ENCODE data around the gene BCL2L13. TPM values are rescaled to one million over a fixed set of nuclear protein-coding genes. Genes with fewer than 3 reads are reported as not detected.

BCL2L13 gene, protein sequence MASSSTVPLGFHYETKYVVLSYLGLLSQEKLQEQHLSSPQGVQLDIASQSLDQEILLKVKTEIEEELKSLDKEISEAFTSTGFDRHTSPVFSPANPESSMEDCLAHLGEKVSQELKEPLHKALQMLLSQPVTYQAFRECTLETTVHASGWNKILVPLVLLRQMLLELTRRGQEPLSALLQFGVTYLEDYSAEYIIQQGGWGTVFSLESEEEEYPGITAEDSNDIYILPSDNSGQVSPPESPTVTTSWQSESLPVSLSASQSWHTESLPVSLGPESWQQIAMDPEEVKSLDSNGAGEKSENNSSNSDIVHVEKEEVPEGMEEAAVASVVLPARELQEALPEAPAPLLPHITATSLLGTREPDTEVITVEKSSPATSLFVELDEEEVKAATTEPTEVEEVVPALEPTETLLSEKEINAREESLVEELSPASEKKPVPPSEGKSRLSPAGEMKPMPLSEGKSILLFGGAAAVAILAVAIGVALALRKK
- 100 to 1,000 TPM in 3 of 4 donors, 10 to 100 TPM in 1; 65.9 to 205 (median 143) TPM for total RNA-seq

DNA sequence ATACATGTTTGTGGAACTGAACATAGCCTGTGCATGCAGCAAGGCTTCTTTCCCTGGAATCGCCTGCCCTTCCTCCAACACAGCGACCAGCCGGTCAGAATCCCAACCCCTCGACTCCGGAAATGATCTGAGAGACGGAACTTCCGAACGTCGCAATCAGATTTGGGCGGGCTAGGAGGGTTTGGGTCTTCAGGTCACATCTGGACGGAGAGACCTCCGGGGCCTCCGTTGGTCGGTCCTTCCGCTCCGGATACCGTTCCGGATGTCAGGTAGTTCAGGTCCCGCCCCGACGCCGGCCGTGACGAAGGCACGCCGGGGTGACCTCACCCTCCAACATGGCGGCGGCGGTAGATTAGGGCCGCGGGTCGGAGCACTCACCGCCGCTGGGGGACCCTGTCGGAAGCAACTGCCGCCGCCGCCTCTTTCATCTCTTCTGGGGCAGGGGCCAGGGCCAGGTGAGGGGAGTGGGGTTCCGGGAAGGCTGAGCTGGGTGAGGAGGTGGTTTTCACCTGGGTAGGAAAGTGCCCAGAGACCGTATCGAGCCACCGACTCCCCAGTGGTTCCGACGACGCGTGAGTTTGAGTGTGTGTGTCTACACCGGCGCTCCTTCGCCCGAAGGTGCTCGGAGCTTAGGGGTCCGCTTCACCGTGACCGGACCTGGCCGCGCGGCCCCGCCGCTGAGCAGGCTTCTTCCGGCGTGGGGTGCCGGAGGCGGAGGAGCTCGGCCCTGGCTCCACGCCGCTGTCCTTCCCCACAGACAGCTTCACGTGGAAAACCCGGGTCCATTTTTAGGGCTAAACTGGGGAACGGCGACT is at the start of gene BCL2L13:
Gene BCL2L13 (plus strand): TSS at position 326 of the 815 bp plus-strand sequence. CDS start 16,955 bp downstream, outside the sequence.
- TF ChIP-seq, protein P1, sequence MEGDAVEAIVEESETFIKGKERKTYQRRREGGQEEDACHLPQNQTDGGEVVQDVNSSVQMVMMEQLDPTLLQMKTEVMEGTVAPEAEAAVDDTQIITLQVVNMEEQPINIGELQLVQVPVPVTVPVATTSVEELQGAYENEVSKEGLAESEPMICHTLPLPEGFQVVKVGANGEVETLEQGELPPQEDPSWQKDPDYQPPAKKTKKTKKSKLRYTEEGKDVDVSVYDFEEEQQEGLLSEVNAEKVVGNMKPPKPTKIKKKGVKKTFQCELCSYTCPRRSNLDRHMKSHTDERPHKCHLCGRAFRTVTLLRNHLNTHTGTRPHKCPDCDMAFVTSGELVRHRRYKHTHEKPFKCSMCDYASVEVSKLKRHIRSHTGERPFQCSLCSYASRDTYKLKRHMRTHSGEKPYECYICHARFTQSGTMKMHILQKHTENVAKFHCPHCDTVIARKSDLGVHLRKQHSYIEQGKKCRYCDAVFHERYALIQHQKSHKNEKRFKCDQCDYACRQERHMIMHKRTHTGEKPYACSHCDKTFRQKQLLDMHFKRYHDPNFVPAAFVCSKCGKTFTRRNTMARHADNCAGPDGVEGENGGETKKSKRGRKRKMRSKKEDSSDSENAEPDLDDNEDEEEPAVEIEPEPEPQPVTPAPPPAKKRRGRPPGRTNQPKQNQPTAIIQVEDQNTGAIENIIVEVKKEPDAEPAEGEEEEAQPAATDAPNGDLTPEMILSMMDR (IDR thresholded peaks at IDR 0.05; ENCODE audit: low read depth): no peak

- TF ChIP-seq, protein P1 (IDR thresholded peaks at IDR 0.05; ENCODE audit: low read depth): no peak
These were observed 48.7 kb upstream of the BCL2L13 start for GRCh38 chr22:17589810-17590375.

DNA sequence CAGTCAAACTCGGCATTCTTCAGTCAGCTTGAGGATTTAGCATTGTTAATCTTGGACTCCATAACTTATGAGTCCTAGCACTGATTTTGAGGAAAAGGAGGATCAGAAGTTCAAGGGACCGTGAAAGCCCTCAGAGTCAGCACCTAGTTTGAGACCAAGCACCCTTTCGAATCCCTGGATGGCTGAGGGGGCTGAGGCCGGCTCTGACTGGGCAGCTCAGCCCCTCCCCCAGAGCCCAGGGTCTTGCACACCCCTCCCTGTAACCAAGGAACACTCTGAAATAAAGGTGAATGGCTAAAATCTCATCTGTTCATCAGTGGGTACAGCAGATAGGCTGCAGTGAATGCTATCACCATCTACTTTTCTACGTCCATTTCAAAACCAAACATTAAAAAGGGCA is 48.0 kb upstream of the BCL2L13 start:
- TF ChIP-seq, protein P1 (IDR thresholded peaks at IDR 0.05; ENCODE audit: low read depth): no peak

GRCh38 chr22:17592201-17592600 is 46.4 kb upstream of the BCL2L13 start:
- TF ChIP-seq, protein P1 (IDR thresholded peaks at IDR 0.05; ENCODE audit: low read depth): no peak

DNA sequence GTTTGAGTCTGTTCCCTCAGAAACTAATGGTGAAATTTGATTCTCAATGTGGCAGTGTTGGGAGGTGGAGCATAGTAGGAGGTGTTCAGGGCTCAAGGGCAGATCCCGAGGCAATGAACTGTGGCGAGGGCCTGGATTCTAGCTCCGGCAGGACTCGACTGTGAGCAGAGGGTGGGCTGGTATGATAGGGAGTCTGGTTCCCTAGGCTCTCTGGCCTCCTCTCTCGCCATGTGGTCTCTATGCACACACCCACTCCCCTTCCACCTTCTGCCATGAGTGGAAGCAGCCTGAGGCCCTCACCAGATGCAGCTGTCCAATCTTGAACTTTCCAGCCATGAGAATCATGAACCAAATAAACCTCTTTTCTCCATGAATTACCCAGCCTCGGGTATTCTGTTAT is 42.3 kb upstream of the BCL2L13 start:
- TF ChIP-seq, protein P1 (IDR thresholded peaks at IDR 0.05; ENCODE audit: low read depth): no peak

GRCh38 chr22:17597217-17597616 is 41.3 kb upstream of the BCL2L13 start:
- TF ChIP-seq, protein P1 (IDR thresholded peaks at IDR 0.05; ENCODE audit: low read depth): no peak

All from subcutaneous adipose tissue (tissue), 4 donors.